GM12892 (cell line): ENCODE measurements around the gene HINT3.
A peak's percentile ranks its signal among the peaks of the same experiment; 100 is the strongest.

Source experiments
- DNase-seq: peaks from one replicate; pipeline ENCODE4 v3.0.0; 2011; ENCODE audit not compliant: insufficient read length
- FAIRE-seq: peaks from 2 replicates; lab custom pipeline; 2011; peaks lifted over from hg19 to GRCh38; lab: Jason Lieb, UNC
- POLR2A ChIP-seq: IDR thresholded peaks from 2 replicates; pipeline ENCODE4 v1.6.1; 2011; ENCODE audit warnings: low read depth, low read length, control low read depth
- POLR2AphosphoS5 ChIP-seq: IDR thresholded peaks from 2 replicates; pipeline ENCODE4 v1.6.1; 2011; ENCODE audit warnings: low read depth, low read length, control low read depth
- TAF1 ChIP-seq: IDR thresholded peaks from 2 replicates; pipeline ENCODE4 v1.6.1; 2011; ENCODE audit warnings: low read depth, mild to moderate bottlenecking, control low read depth, low read length, borderline replicate concordance

The HINT3 gene

GRCh38 chr6:125974214-125974866 lies 17.8 kb downstream of the HINT3 start:
- DNase-seq (no peak), FAIRE-seq (peak; percentile 48)
- TF ChIP-seq TAF1 = no peak

GRCh38 chr6:125979101-125979500 lies 22.5 kb downstream of the HINT3 start:
- no peak for DNase-seq
- no peak for TF ChIP-seq POLR2AphosphoS5
- no peak for TF ChIP-seq TAF1
- TF ChIP-seq POLR2A = no peak
- FAIRE-seq = no peak

GRCh38 chr6:125981571-125982185 lies 25.1 kb downstream of the HINT3 start:
- TF ChIP-seq POLR2A (no peak), TAF1 (no peak), POLR2AphosphoS5 (no peak)
- DNase-seq (no peak), FAIRE-seq (no peak)

- no peak for TF ChIP-seq TAF1
- TF ChIP-seq POLR2AphosphoS5 = no peak
- TF ChIP-seq POLR2A = no peak
- no peak for FAIRE-seq
- DNase-seq = no peak
These were observed 26.8 kb downstream of the HINT3 start for GRCh38 chr6:125983246-125983945.

GRCh38 chr6:125984311-125984710 lies 27.7 kb downstream of the HINT3 start:
- DNase-seq (no peak), FAIRE-seq (no peak)
- no peak for TF ChIP-seq POLR2A
- TF ChIP-seq TAF1 = no peak
- TF ChIP-seq POLR2AphosphoS5 = no peak

- DNase-seq = no peak
- no peak for FAIRE-seq
- TF ChIP-seq TAF1 = no peak
- TF ChIP-seq POLR2A = no peak
- no peak for TF ChIP-seq POLR2AphosphoS5
These were observed 29.0 kb downstream of the HINT3 start for GRCh38 chr6:125985522-125985921.

- no peak for TF ChIP-seq TAF1
- FAIRE-seq = no peak
- no peak for DNase-seq
These were observed 29.4 kb downstream of the HINT3 start for GRCh38 chr6:125985979-125986300.

- FAIRE-seq (peak; percentile 82), DNase-seq (peak; percentile 79)
- TF ChIP-seq POLR2A (peak; percentile 98), TAF1 (peak; percentile 91), POLR2AphosphoS5 (peak; percentile 93)
These were observed 29.9 kb downstream of the HINT3 start, which contains the start of gene TRMT11 for GRCh38 chr6:125986301-125987025. Gene TRMT11, plus strand, starts transcription at chr6:125986540. Its CDS starts 11 bp downstream, at chr6:125986551.

GRCh38 chr6:125987026-125987617 lies 30.6 kb downstream of the HINT3 start:
- FAIRE-seq = no peak
- TF ChIP-seq POLR2AphosphoS5 (no peak), TAF1 (no peak), POLR2A (no peak)
- DNase-seq = no peak

GRCh38 chr6:125988280-125988679 lies 31.7 kb downstream of the HINT3 start:
- DNase-seq = no peak
- TF ChIP-seq POLR2A = no peak
- no peak for TF ChIP-seq POLR2AphosphoS5
- no peak for TF ChIP-seq TAF1
- no peak for FAIRE-seq

GRCh38 chr6:125989631-125990030 lies 33.1 kb downstream of the HINT3 start:
- DNase-seq (no peak), FAIRE-seq (no peak)

More at GRCh38 chr6:125989631-125990030, 33.1 kb downstream of the HINT3 start:
- TF ChIP-seq POLR2A (no peak), TAF1 (no peak), POLR2AphosphoS5 (no peak)
